ENCODE data around the gene MICAL3. TPM values are rescaled to one million over a fixed set of nuclear protein-coding genes. Genes with fewer than 3 reads are reported as not detected.
A peak's percentile ranks its signal among the peaks of the same experiment; 100 is the strongest.

Gene MICAL3
- total RNA-seq, 1 donor from 2014 or later = 103 TPM

GRCh38 chr22:17847360-17848078 is 176.8 kb downstream of the MICAL3 start:
- peaks cover 8% of the 10 kb centered on the region for H3K4me1 Mint-ChIP-seq
- no peaks in the 10 kb centered on the region for H3K27me3 Mint-ChIP-seq (ENCODE audit: low read depth)
- TF ChIP-seq CTCF (IDR thresholded peaks at IDR 0.05; ENCODE audit: unreplicated experiment) = no peak
- H3K4me3 Mint-ChIP-seq = no peak overlapping the region
- no peak for DNase-seq (ENCODE audit: low spot score in 2 of 2, unreplicated experiment in 2 of 2)
- no peak overlapping the region for H3K27ac Mint-ChIP-seq
- H3K9me3 Mint-ChIP-seq = no peaks in the 10 kb centered on the region
- H3K36me3 Mint-ChIP-seq = peaks cover 2% of the 10 kb centered on the region

- H3K4me3 Mint-ChIP-seq = no peak overlapping the region
- no peak for DNase-seq (ENCODE audit: low spot score in 2 of 2, unreplicated experiment in 2 of 2)
- H3K4me1 Mint-ChIP-seq = peaks cover 8% of the 10 kb centered on the region
- H3K27ac Mint-ChIP-seq = peak overlapping the region; percentile 30
- no peaks in the 10 kb centered on the region for H3K9me3 Mint-ChIP-seq
- H3K27me3 Mint-ChIP-seq (ENCODE audit: low read depth) = no peaks in the 10 kb centered on the region
- peaks cover under 1% of the 10 kb centered on the region for H3K36me3 Mint-ChIP-seq
- TF ChIP-seq CTCF (IDR thresholded peaks at IDR 0.05; ENCODE audit: unreplicated experiment) = no peak
Observed at GRCh38 chr22:17846326-17846992, 177.9 kb downstream of the MICAL3 start.

- no peak for TF ChIP-seq CTCF (IDR thresholded peaks at IDR 0.05; ENCODE audit: unreplicated experiment)
- no peak for DNase-seq (ENCODE audit: low spot score in 2 of 2, unreplicated experiment in 2 of 2)
- no peaks in the 10 kb centered on the region for H3K9me3 Mint-ChIP-seq
- H3K27me3 Mint-ChIP-seq (ENCODE audit: low read depth) = no peaks in the 10 kb centered on the region
- H3K36me3 Mint-ChIP-seq = no peaks in the 10 kb centered on the region
- H3K4me1 Mint-ChIP-seq = peaks cover 8% of the 10 kb centered on the region
- no peak overlapping the region for H3K27ac Mint-ChIP-seq
- H3K4me3 Mint-ChIP-seq = no peak overlapping the region
Observed at GRCh38 chr22:17845790-17846189, 178.6 kb downstream of the MICAL3 start.

- no peak for TF ChIP-seq CTCF (IDR thresholded peaks at IDR 0.05; ENCODE audit: unreplicated experiment)
- Mint-ChIP-seq H3K36me3 (peaks cover 4% of the 10 kb centered on the region), H3K4me3 (no peak overlapping the region), H3K27me3 (ENCODE audit: low read depth) (no peaks in the 10 kb centered on the region), H3K27ac (no peak overlapping the region), H3K9me3 (no peaks in the 10 kb centered on the region), H3K4me1 (peaks cover 8% of the 10 kb centered on the region)
- DNase-seq (ENCODE audit: low spot score in 2 of 2, unreplicated experiment in 2 of 2) = no peak
Observed at GRCh38 chr22:17845327-17845726, 179.0 kb downstream of the MICAL3 start.

GRCh38 chr22:17844150-17844549 is 180.2 kb downstream of the MICAL3 start:
- H3K4me1 Mint-ChIP-seq = peaks cover 8% of the 10 kb centered on the region
- no peak for DNase-seq (ENCODE audit: low spot score in 2 of 2, unreplicated experiment in 2 of 2)
- H3K36me3 Mint-ChIP-seq = peaks cover 5% of the 10 kb centered on the region
- H3K27ac Mint-ChIP-seq = no peak overlapping the region
- H3K4me3 Mint-ChIP-seq = no peak overlapping the region
- no peak for TF ChIP-seq CTCF (IDR thresholded peaks at IDR 0.05; ENCODE audit: unreplicated experiment)
- H3K9me3 Mint-ChIP-seq = no peaks in the 10 kb centered on the region
- no peaks in the 10 kb centered on the region for H3K27me3 Mint-ChIP-seq (ENCODE audit: low read depth)

All from mesothelial cell of epicardium (in vitro differentiated cells).